Measurements from ENCODE around the gene SLC22A4. TPM values are rescaled to one million over a fixed set of nuclear protein-coding genes. Genes with fewer than 3 reads are reported as not detected.

The SLC22A4 gene
- total RNA-seq, 1 donor from 2014 or later = 0.75 TPM

GRCh38 chr5:132253452-132254320 is 40.5 kb upstream of the SLC22A4 start:
- DNase-seq (ENCODE audit: low read depth) = no peak
- H3K4me3 ChIP-seq (ENCODE audit: low read depth, low read length) = no peak overlapping the region
- TF ChIP-seq CTCF (conservative IDR thresholded peaks at IDR 0.05; ENCODE audit: low read depth, low read length) = no peak

GRCh38 chr5:132254321-132254977 is 39.7 kb upstream of the SLC22A4 start:
- H3K4me3 ChIP-seq (ENCODE audit: low read depth, low read length) = no peak overlapping the region
- TF ChIP-seq CTCF (conservative IDR thresholded peaks at IDR 0.05; ENCODE audit: low read depth, low read length) = no peak
- DNase-seq (ENCODE audit: low read depth) = no peak

- TF ChIP-seq CTCF (conservative IDR thresholded peaks at IDR 0.05; ENCODE audit: low read depth, low read length) = no peak
- H3K4me3 ChIP-seq (ENCODE audit: low read depth, low read length) = no peak overlapping the region
- no peak for DNase-seq (ENCODE audit: low read depth)
Measured at GRCh38 chr5:132256086-132256782, 38.0 kb upstream of the SLC22A4 start.

- H3K4me3 ChIP-seq (ENCODE audit: low read depth, low read length) = no peak overlapping the region
- no peak for TF ChIP-seq CTCF (conservative IDR thresholded peaks at IDR 0.05; ENCODE audit: low read depth, low read length)
- no peak for DNase-seq (ENCODE audit: low read depth)
Measured at GRCh38 chr5:132256783-132257130, 37.4 kb upstream of the SLC22A4 start.

- no peak for DNase-seq (ENCODE audit: low read depth)
- no peak for TF ChIP-seq CTCF (conservative IDR thresholded peaks at IDR 0.05; ENCODE audit: low read depth, low read length)
Measured at GRCh38 chr5:132257131-132258101, 36.8 kb upstream of the SLC22A4 start, which contains the start of gene PDLIM4. Gene PDLIM4, plus strand, starts transcription at chr5:132257696. Its CDS starts 39 bp downstream, at chr5:132257735.

More at GRCh38 chr5:132257131-132258101, 36.8 kb upstream of the SLC22A4 start, which contains the start of gene PDLIM4:
- peak within 1 kb of the TSS; percentile 57 for H3K4me3 ChIP-seq (ENCODE audit: low read depth, low read length)
